Heart left ventricle (tissue), 13 donors: ENCODE measurements around the gene C8A.

Experiments used
- CTCF ChIP-seq, 12 donors: fragments of 200-600 bp; sonication (generic) in 4 of 12; IDR thresholded peaks; one replicate each; pipeline versions ENCODE4 v1.5.0 to v1.8.0; 2018 to 2022; ENCODE audit warnings: antibody characterized with exemption in 12 of 12, mild to moderate bottlenecking in 5 of 12
- POLR2A ChIP-seq, 2 donors: fragments of 450-650 bp; IDR thresholded peaks; one replicate each; pipeline ENCODE4 v1.6.1; 2017; ENCODE audit warnings: antibody characterized with exemption in 2 of 2, mild to moderate bottlenecking in 2 of 2, moderate library complexity in 2 of 2
- donor health status: ischemic (EF 13 %, LVEDD 7.1; RV severe dilation, severe dysfunction).
- donor health status: DM: no; HTN: yes; CAD: no.
- donor health status: DM: no; HTN: no; CAD: no.
- donor health status: ischemic (EF 25% LVEDD 6.9; RV normal size, moderate dysfunction).
- donor health status: ischemic (EF 25% LVEDD 5.7; RV mildly dilated, moderate dysfunction).
- donor health status: ischemic (EF 35%, LVEDD 5.7; RV mildly dilated, moderate dysfunction).
- donor health status: nonischemic (EF 11% LVEDD 7.7; RV severe dilation, severe dysfunction).
- donor health status: DM: yes; HTN: yes; CAD: no.
- donor health status: PGD.
- donor health status: ischemic (EF 29% LVEDD 5.4; RV normal size, mild dysfunction).
- donor health status: nonischemic (EF 23%, LVEDD 6.1; RV moderate dilation, normal function).

DNA sequence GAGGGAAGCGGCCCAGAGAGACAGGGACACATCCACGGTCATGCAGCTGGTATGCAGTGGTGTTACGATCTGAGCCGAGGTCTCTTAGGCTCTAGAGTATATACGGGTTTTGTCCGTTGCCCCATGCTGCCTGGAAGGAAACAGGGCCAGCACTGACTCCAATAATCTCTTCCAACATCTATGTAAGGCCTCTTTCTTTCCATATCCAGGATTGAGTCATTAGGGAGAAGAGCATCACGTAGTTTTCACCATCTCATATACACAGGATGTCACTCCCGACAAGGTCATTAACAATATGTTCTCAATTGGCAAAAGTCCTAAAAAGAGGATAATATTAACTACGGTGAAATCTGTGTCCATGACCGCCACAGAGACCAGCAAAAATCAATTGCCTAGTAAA is 106.8 kb downstream of the C8A start:
- TF ChIP-seq CTCF (IDR thresholded peaks at IDR 0.05) (no peak), POLR2A (IDR thresholded peaks at IDR 0.05) (no peak)
